OCI-LY3 (cell line): Measurements from ENCODE around the gene PSMC3IP.
"Not testable (repeated sequence)": the region's sequence is repeated elsewhere in the genome, so short reads cannot be mapped to it uniquely, and the experiment has no call there.

Experiments used
- H2AFZ ChIP-seq: fragments of 200-600, 300-600 bp; shearing (Covaris generic); 2 replicates; pipeline ENCODE4 v1.6.0; 2014; ENCODE audit warnings: antibody characterized with exemption, low read depth, low read length
- H3K27ac ChIP-seq: fragments of 200-600, 300-600 bp; sonication (generic); 2 replicates; pipeline ENCODE4 v1.5.1; 2014; ENCODE audit warnings: mild to moderate bottlenecking, low read length, moderate library complexity, mixed read lengths
- H3K27me3 ChIP-seq: fragments of 200-600, 300-600 bp; sonication (generic); 2 replicates; pipeline ENCODE4 v1.6.1; 2014; ENCODE audit warnings: low read depth, low read length, mixed read lengths
- H3K36me3 ChIP-seq: fragments of 200-600, 300-600 bp; sonication (generic); replicated peaks from 2 replicates; pipeline ENCODE3; 2014; ENCODE audit warnings: low read depth, low read length, mixed read lengths
- H3K4me1 ChIP-seq: fragments of 300-600, 200-600 bp; sonication (generic); 2 replicates; pipeline ENCODE4 v1.6.1; 2014; ENCODE audit warnings: low read length, mixed read lengths
- H3K4me2 ChIP-seq: fragments of 200-600, 300-600 bp; sonication (generic); 2 replicates; pipeline ENCODE4 v1.6.1; 2014; ENCODE audit warnings: low read length, mixed read lengths
- H3K4me3 ChIP-seq: fragments of 300-600, 200-600 bp; sonication (generic); 2 replicates; pipeline ENCODE4 v1.5.1; 2014; ENCODE audit warnings: antibody characterized with exemption, mild to moderate bottlenecking, low read length, moderate library complexity
- H3K79me2 ChIP-seq: fragments of 300-600, 200-600 bp; shearing (Covaris generic); 2 replicates; pipeline ENCODE4 v1.6.1; 2014; ENCODE audit warnings: mild to moderate bottlenecking, low read length, mixed read lengths
- H3K9ac ChIP-seq: fragments of 300-600, 200-600 bp; shearing (Covaris generic); 2 replicates; pipeline ENCODE4 v1.6.0; 2014; ENCODE audit warnings: mild to moderate bottlenecking, low read length, moderate library complexity
- H3K9me3 ChIP-seq: fragments of 200-600, 300-600 bp; shearing (Covaris generic); 2 replicates; pipeline ENCODE4 v1.6.1; 2014; ENCODE audit warnings: low read length, mixed read lengths; ENCODE audit not compliant: insufficient read depth
- H4K20me1 ChIP-seq: fragments of 200-600, 300-600 bp; sonication (generic); 2 replicates; pipeline ENCODE4 v1.6.1; 2016; ENCODE audit warnings: low read length, mixed read lengths; ENCODE audit not compliant: insufficient read depth
- EZH2phosphoT487 ChIP-seq: fragments of 200-600 bp; shearing (Covaris generic); IDR thresholded peaks from 2 replicates; pipeline ENCODE4 v1.6.1; 2018; ENCODE audit warnings: antibody characterized with exemption, mixed run types, low read depth
- TF ChIP-seq, protein P1 (sequence below): fragments of 200-600, 300-600 bp; sonication (generic); IDR thresholded peaks from 2 replicates; pipeline ENCODE4 v1.5.1; 2014; ENCODE audit warnings: antibody characterized with exemption, low read length, low read depth

The PSMC3IP gene

DNA sequence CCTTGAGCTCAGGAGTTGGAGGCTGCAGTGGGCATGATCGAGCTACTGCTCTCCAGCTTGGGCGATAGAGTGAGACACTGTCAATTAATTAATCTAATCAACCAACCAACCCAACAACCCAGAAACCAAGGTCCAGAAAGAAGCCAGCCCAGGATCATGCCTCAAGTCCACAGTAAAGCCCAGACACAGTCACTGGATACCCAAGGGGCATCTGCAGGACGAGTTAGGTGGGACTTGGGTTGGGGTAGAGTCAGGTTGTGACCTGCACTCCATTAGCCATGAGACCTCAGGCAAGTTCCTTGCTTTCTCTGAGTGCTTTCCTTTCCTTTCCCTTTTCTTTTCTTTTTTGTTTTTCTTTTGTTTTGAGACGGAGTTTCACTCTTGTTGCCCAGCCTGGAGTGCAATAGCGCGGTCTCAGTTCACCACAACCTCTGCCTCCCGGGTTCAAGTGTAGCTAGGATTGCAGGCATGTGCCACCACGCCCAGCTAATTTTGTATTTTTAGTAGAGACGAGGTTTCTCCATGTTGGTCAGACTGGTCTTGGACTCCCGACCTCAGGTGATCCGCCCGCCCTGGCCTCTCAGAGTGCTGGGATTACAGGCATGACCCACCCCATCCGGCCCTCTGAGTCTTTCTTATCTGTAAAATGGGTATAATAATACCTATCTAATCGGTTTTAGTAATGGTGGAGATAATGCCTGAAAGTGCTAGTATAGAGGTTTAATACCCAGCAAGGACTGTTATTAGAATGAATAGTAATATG lies 28.4 kb downstream of the PSMC3IP start:
- no peak overlapping the region for H3K9ac ChIP-seq

DNA sequence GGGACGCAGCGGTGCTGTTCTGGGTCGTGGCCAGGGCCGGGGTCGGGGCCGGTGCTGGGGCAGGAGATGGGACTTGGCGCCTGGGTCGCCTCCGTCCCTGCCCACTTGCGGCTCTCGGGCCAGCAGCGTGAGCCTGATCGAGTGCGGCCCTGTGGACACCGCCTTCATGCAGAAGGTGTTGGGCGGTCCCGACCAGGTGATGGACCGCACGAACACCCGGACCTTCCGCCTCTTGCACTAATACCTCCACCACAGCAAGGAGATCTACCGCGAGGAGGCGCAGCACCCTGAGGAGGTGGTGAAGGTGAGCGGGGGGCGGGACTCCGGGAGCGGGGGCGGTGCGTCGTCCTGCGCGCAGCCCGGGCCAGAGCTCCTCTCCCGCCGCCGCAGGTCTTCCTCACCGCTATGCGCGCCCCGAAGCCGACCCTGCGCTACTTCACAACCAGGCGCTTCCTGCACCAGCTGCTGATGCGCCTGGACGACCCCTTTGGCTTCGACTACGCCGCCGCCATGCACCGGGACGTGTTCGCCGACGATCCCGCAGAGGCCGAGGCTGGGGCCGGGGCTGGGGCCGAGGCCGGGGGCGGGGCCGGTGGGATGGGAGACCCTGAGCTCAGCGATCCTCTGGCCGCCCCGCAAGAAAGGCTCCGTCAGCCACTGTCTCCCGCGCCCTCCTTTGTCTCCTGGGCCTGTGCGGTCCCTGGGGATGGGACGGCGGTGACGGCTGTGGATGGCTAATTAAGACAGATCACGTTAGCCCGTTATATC lies 29.3 kb downstream of the PSMC3IP start:
- Histone ChIP-seq H3K27ac (no peak overlapping the region), H3K4me1 (no peaks in the 10 kb centered on the region), H3K4me2 (peak overlapping the region; percentile 66), H2AFZ (no peak overlapping the region), H3K79me2 (no peaks in the 10 kb centered on the region), H3K9me3 (no peaks in the 10 kb centered on the region), H3K27me3 (no peaks in the 10 kb centered on the region), H3K9ac (peak overlapping the region; percentile 22; the same call in 1 of the 2 replicates), H3K4me3 (peak overlapping the region; percentile 74), H4K20me1 (no peaks in the 10 kb centered on the region), H3K36me3 (peaks cover 4% of the 10 kb centered on the region)
- TF ChIP-seq, protein P1, sequence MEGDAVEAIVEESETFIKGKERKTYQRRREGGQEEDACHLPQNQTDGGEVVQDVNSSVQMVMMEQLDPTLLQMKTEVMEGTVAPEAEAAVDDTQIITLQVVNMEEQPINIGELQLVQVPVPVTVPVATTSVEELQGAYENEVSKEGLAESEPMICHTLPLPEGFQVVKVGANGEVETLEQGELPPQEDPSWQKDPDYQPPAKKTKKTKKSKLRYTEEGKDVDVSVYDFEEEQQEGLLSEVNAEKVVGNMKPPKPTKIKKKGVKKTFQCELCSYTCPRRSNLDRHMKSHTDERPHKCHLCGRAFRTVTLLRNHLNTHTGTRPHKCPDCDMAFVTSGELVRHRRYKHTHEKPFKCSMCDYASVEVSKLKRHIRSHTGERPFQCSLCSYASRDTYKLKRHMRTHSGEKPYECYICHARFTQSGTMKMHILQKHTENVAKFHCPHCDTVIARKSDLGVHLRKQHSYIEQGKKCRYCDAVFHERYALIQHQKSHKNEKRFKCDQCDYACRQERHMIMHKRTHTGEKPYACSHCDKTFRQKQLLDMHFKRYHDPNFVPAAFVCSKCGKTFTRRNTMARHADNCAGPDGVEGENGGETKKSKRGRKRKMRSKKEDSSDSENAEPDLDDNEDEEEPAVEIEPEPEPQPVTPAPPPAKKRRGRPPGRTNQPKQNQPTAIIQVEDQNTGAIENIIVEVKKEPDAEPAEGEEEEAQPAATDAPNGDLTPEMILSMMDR, result peak; percentile 46
- TF ChIP-seq EZH2phosphoT487, result no peak

More for the DNA sequence above, 28.4 kb downstream of the PSMC3IP start:
- Histone ChIP-seq H3K4me1 (0 out of 2 replicates have a peak, but pooled peaks cover 5% of the 10 kb centered on the region), H3K27ac (no peak overlapping the region), H3K9me3 (no peaks in the 10 kb centered on the region), H3K4me2 (peak overlapping the region; percentile 66), H2AFZ (no peak overlapping the region), H3K4me3 (peak overlapping the region; percentile 74), H3K36me3 (no peaks in the 10 kb centered on the region), H4K20me1 (no peaks in the 10 kb centered on the region), H3K79me2 (peaks cover 5% of the 10 kb centered on the region), H3K27me3 (no peaks in the 10 kb centered on the region)
- TF ChIP-seq, protein P1, result no peak
- TF ChIP-seq EZH2phosphoT487, result no peak

DNA sequence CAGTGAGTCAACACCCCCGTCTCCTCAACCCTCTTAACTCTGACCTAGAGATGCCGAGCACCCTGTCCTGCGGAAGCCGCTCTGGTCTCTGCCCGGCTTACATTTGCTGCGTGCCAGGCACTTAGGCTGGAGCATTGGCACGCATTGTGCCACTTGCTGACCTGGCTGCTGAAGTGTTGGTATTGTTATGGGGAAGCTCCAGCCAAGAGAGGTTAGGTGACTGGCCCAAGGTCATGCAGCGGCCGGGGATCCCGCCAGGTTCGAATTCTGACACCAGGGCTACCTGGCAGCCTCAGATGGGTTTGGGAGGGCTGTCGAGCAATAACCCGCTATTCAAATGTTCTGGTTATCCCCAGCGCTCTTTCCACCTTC lies 29.8 kb downstream of the PSMC3IP start:
- Histone ChIP-seq H3K4me2 (peak overlapping the region; percentile 66; the same call in 1 of the 2 replicates), H3K27ac (no peak overlapping the region), H3K36me3 (peaks cover 7% of the 10 kb centered on the region), H2AFZ (no peak overlapping the region), H3K27me3 (no peaks in the 10 kb centered on the region), H4K20me1 (no peaks in the 10 kb centered on the region), H3K79me2 (no peaks in the 10 kb centered on the region), H3K9ac (no peak overlapping the region), H3K9me3 (no peaks in the 10 kb centered on the region), H3K4me3 (peak overlapping the region; percentile 74; the same call in 1 of the 2 replicates), H3K4me1 (no peaks in the 10 kb centered on the region)
- TF ChIP-seq, protein P1, result no peak
- TF ChIP-seq EZH2phosphoT487, result no peak

DNA sequence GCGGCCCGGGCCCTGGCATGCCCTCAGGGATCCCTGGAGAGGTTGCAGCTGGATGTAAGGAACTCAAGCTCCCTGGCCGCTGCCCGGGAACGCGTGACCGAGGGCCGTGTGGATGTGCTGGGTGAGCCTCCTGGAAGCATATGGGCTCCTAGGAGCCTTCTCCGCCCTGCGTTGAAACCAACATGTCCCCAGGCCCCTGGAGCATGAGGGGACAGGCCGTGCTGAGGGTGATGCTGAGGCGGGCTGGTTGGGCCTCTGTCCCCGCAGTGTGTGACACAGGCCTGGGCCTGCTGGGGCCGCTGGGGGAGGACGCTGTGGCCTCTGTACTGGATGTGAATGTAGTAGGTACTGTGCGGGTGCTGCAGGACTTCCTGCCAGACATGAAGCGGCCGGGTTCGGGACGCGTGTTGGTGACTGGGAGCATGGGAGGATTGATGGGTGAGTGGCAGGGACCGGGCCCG lies 30.5 kb downstream of the PSMC3IP start:
- no peaks in the 10 kb centered on the region for H3K79me2 ChIP-seq
- H3K4me1 ChIP-seq, result no peaks in the 10 kb centered on the region
- no peak overlapping the region for H3K9ac ChIP-seq
- H3K27ac ChIP-seq, result no peak overlapping the region
- no peak overlapping the region for H3K4me3 ChIP-seq
- H2AFZ ChIP-seq, result no peak overlapping the region
- no peaks in the 10 kb centered on the region for H3K9me3 ChIP-seq
- H3K27me3 ChIP-seq, result no peaks in the 10 kb centered on the region
- no peak for TF ChIP-seq EZH2phosphoT487
- TF ChIP-seq, protein P1, result no peak
- H3K36me3 ChIP-seq, result peaks cover 7% of the 10 kb centered on the region
- no peak overlapping the region for H3K4me2 ChIP-seq
- no peaks in the 10 kb centered on the region for H4K20me1 ChIP-seq

DNA sequence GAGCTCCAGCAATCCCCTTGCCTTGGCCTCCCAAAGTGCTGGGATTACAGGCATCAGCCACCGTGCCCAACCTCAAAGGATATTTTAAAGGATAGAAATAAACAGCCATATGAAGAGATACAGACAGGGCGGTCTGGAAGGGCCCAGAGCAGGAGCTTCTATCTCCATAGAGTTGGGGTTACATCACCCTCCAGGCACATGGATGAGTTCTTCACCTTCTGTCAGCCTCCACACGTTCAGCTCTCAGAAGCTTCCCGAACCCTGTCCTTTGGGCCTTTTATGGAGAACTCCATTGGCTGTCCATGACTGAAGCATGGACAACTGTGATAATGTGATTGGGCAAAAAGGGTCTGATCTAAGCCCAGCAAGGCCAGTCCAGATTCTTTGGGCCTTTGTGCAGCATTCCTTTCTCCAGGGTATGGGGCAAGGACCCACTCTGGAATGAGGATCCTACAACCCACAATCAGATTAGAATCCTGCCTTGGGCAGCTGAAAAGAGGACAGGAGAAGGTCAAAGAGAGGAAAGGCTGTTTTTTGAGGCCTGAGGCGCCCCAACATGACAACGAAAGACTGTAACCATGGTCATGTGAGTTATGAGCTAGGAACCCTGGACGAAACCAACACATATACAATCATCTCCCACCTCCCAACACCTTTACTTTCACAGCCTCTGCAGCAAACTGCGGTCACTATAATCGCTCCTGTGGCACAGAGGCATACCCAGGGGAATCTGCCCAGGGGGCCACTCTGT lies 31.6 kb downstream of the PSMC3IP start:
- H3K27me3 ChIP-seq, H2AFZ ChIP-seq, H3K9me3 ChIP-seq, H3K79me2 ChIP-seq, H3K9ac ChIP-seq, H3K4me3 ChIP-seq, H3K4me2 ChIP-seq, H3K27ac ChIP-seq, H3K4me1 ChIP-seq, H4K20me1 ChIP-seq: not testable (repeated sequence)
- peaks cover 15% of the 10 kb centered on the region for H3K36me3 ChIP-seq
